HG02852 (cell line): ENCODE measurements around the gene VDAC1.
A peak's percentile ranks its signal among the peaks of the same experiment; 100 is the strongest.

Experiments used
- ATAC-seq: cut with Tn5 transposase; IDR thresholded peaks from one replicate; pipeline ENCODE4 v1.9.1; 2021; ENCODE audit warnings: mild to moderate bottlenecking, moderate library complexity; ENCODE audit not compliant: unreplicated experiment

The VDAC1 gene

GRCh38 chr5:134025786-134026185, 21.0 kb upstream of the VDAC1 start:
- ATAC-seq: no peak

- no peak for ATAC-seq
Observed at GRCh38 chr5:134024811-134025210, 20.0 kb upstream of the VDAC1 start.

- no peak for ATAC-seq
Observed at GRCh38 chr5:134022333-134022732, 17.6 kb upstream of the VDAC1 start.

- ATAC-seq: no peak
Observed at GRCh38 chr5:134020188-134020587, 15.4 kb upstream of the VDAC1 start.

GRCh38 chr5:134019636-134020035, 14.9 kb upstream of the VDAC1 start:
- ATAC-seq: no peak

GRCh38 chr5:134018986-134019316, 14.2 kb upstream of the VDAC1 start:
- no peak for ATAC-seq

GRCh38 chr5:134018154-134018985, 13.6 kb upstream of the VDAC1 start:
- ATAC-seq: no peak

- no peak for ATAC-seq
Observed at GRCh38 chr5:134008266-134008749, 3.5 kb upstream of the VDAC1 start.

GRCh38 chr5:134007581-134008265, 2.9 kb upstream of the VDAC1 start:
- no peak for ATAC-seq

GRCh38 chr5:134006115-134006514, 1.3 kb upstream of the VDAC1 start:
- no peak for ATAC-seq

GRCh38 chr5:134005417-134006061, 764 bp upstream of the VDAC1 start:
- ATAC-seq: no peak

- ATAC-seq: peak; percentile 28
Observed at GRCh38 chr5:134003817-134004625, 754 bp downstream of the VDAC1 start.

GRCh38 chr5:134003064-134003816, 1.5 kb downstream of the VDAC1 start:
- ATAC-seq: no peak

GRCh38 chr5:134001938-134002731, 2.6 kb downstream of the VDAC1 start:
- no peak for ATAC-seq

GRCh38 chr5:134000696-134001453, 3.9 kb downstream of the VDAC1 start:
- ATAC-seq: no peak

GRCh38 chr5:134000091-134000511, 4.7 kb downstream of the VDAC1 start:
- ATAC-seq: no peak

- ATAC-seq: no peak
Observed at GRCh38 chr5:133998807-133999206, 6.0 kb downstream of the VDAC1 start.

- ATAC-seq: no peak
Observed at GRCh38 chr5:133998042-133998441, 6.7 kb downstream of the VDAC1 start.
